Bronchial smooth muscle cell (primary cell): ENCODE results near the gene SKA2. TPM values are rescaled to one million over a fixed set of nuclear protein-coding genes. Genes with fewer than 3 reads are reported as not detected.

Source experiments
- total RNA-seq: library from RNA; depleted of rRNA; stranded (reverse); fragments of >200 nt; gene quantifications from 2 replicates; pipeline ENCODE4 v1.2.1, GENCODE V29; 2014

Gene SKA2
- 19.1 and 32.6 TPM in 2 replicates for total RNA-seq

DNA sequence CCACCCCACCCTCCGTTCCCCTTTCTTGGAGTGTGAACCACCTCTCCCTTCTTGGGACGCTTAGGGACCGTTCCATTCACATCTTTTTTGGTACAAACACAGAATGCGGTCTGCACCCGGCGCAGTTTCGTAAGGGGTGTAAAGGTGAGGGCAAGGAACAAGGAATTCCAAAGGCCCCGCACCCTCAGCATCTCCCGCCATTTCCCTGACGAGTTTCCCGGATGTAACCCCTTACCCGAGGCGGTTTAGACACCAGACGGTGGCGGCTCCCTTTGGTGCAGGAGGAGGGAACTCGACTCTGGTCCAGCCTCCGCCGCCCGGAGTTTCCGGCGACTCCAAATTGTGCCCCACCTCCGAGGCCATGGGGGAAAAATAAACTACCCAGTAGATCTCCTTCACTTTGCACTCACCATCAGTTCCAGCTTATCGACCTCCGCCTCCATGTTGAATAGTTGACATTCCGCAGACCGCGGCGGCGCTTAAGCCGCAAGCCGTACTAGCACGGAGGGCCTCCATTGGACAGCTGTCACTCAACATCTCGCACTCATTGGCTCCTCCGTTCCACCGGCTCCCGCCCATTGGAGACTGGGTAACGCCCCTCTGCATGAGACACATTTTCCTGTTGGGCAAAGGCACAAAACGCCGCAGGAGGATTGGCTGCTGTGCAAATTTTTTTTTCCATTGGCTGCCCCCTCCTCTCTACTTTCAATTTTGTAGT lies at the start of gene SKA2:
TSS of gene SKA2 (minus strand) at position 466 of the 718 bp plus-strand sequence. CDS start at position 443, 23 bp downstream.

GRCh38 chr17:59155439-59156177 lies 622 bp upstream of the SKA2 start, which contains the start of gene PRR11:
Gene PRR11, plus strand, starts transcription at chr17:59155746. Its CDS starts 14,007 bp downstream, at chr17:59169753.

GRCh38 chr17:59106463-59107305 lies 48.3 kb downstream of the SKA2 start, which contains the start of gene TRIM37:
Gene TRIM37, minus strand, starts transcription at chr17:59106880. Its CDS starts 419 bp downstream, at chr17:59106461.

Other genes starting within 250 kb of the SKA2 start
- gene TRIM37, start 48.3 kb downstream of the SKA2 start, total RNA-seq, result 33.3 and 38.6 TPM in 2 replicates
- gene PRR11, start 560 bp upstream of the SKA2 start, total RNA-seq, result 0.52 and 5.2 TPM in 2 replicates
- 15.9 and 16.7 TPM in 2 replicates for gene SMG8, start 54.8 kb upstream of the SKA2 start, total RNA-seq
- 0.43 and 1.1 TPM in 2 replicates for gene GDPD1, start 65.3 kb upstream of the SKA2 start, total RNA-seq
- 8.5 and 11.6 TPM in 2 replicates for gene YPEL2, start 176.5 kb upstream of the SKA2 start, total RNA-seq